Endodermal cell (in vitro differentiated cells): ENCODE data around the gene CCDC9B. TPM values are rescaled to one million over a fixed set of nuclear protein-coding genes. Genes with fewer than 3 reads are reported as not detected.
A peak's percentile ranks its signal among the peaks of the same experiment; 100 is the strongest.

Experiments
- DNase-seq: peaks from one replicate; pipeline ENCODE4 v3.0.0-alpha.2; 2017
- H3K27ac ChIP-seq: 2 replicates; pipeline ENCODE4 v1.5.1; 2013; ENCODE audit warnings: mild to moderate bottlenecking, low read depth, low read length, moderate library complexity
- H3K27me3 ChIP-seq: 2 replicates; pipeline ENCODE4 v1.6.1; 2013; ENCODE audit warnings: mild to moderate bottlenecking, low read length, moderate library complexity; ENCODE audit not compliant: insufficient read depth, control insufficient read depth, poor library complexity, severe bottlenecking
- H3K36me3 ChIP-seq: 2 replicates; pipeline ENCODE4 v1.7.0; 2013; ENCODE audit warnings: mild to moderate bottlenecking, low read length, moderate library complexity; ENCODE audit not compliant: control insufficient read depth, insufficient read depth
- H3K4me1 ChIP-seq: one replicate; pipeline ENCODE4 v1.7.0; 2013; ENCODE audit warnings: low read length; ENCODE audit not compliant: control insufficient read depth, insufficient read depth
- H3K4me3 ChIP-seq: 2 replicates; pipeline ENCODE4 v1.5.1; 2013; ENCODE audit warnings: mild to moderate bottlenecking, low read length, moderate library complexity
- H3K9ac ChIP-seq: 2 replicates; pipeline ENCODE4 v1.6.1; 2013; ENCODE audit warnings: mild to moderate bottlenecking, low read length, moderate library complexity; ENCODE audit not compliant: poor library complexity, severe bottlenecking; ENCODE audit errors: extremely low read depth
- H3K9me3 ChIP-seq: 2 replicates; pipeline ENCODE4 v1.6.1; 2013; ENCODE audit warnings: mild to moderate bottlenecking, low read length, moderate library complexity; ENCODE audit not compliant: control insufficient read depth
- H3K27ac Mint-ChIP-seq: 2 replicates; pipeline ENCODE4 v1.8.0; 2020; ENCODE audit warnings: mixed read lengths
- H3K27me3 Mint-ChIP-seq: 2 replicates; pipeline ENCODE4 v1.8.0; 2021; ENCODE audit warnings: mild to moderate bottlenecking, mixed read lengths; ENCODE audit not compliant: insufficient read depth
- H3K36me3 Mint-ChIP-seq: 2 replicates; pipeline ENCODE4 v1.8.0; 2020; ENCODE audit warnings: low read depth, mixed read lengths
- H3K4me1 Mint-ChIP-seq: 2 replicates; pipeline ENCODE4 v1.8.0; 2020; ENCODE audit warnings: mixed read lengths
- H3K4me3 Mint-ChIP-seq: 2 replicates; pipeline ENCODE4 v1.8.0; 2020; ENCODE audit warnings: mild to moderate bottlenecking, moderate library complexity, mixed read lengths
- H3K9me3 Mint-ChIP-seq: 2 replicates; pipeline ENCODE4 v1.8.0; 2020; ENCODE audit warnings: mild to moderate bottlenecking, mixed read lengths
- CTCF ChIP-seq: fragments of 200-600 bp; sonication (generic); conservative IDR thresholded peaks from 2 replicates; pipeline ENCODE4 v1.5.0; 2021; ENCODE audit warnings: antibody characterized with exemption, mild to moderate bottlenecking
- WGBS, 2 experiments: methylation state at CpG; one replicate each; pipeline versions ENCODE4 v1.1.5 to v1.1.7; 2013; ENCODE audit warnings: missing lambda C conversion rate in 2 of 2, mixed read lengths in 1 of 2; ENCODE audit not compliant: insufficient coverage in 1 of 2, insufficient read length in 1 of 2; 5-methylcytosine and 5-hydroxymethylcytosine counted together
- total RNA-seq, 2 donors: library from RNA; stranded (reverse); fragmentation: NEBNext Ultra II Directional in 1 of 2; extraction: Animal tissue kit (Norgen Biotek cat#: 25700) in 1 of 2; gene quantifications; 2 replicates in 1 of 2; 3 replicates in 1 of 2; pipeline ENCODE4 v1.2.1, GENCODE V29; 2021

The CCDC9B gene
- total RNA-seq, 2 donors from 2014 or later, result 0.15 to 0.42 TPM

DNA sequence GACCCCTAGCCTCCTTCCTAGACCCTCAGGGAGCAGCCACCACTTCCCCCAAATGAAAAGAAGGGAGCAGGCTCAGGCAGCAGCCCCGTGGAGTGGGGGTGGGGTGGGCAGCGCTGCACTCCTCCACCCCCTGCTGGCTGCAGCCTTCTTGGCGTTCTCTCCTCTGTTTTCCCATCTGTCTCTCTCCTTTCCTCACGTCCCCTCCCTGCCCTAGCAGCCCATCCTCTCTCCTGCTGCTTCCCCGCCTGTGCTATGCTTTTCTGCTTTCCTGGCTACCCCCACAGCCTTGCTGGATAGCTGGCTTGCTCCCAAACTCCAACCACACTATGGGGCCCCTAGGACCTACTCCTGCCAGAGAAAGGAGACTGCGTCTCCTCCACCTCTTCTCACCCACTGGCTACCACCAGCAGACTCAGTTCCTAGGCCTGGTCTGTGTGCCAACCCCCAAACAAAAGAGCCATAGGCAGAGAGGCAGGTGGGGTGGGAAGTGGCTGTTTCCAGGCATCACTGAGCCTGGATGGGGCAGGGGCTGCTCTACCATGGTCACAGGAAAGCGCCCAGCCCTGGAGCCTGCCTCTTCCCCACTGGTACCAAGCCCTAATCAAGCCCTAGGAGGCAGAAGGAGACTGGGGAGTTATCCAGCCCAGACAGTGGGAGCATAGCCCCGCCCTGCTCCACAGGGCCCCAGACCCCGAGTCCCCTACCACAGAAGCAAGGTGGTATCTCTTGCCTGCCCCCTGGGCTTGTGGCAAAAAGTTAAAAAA, 13.9 kb upstream of the CCDC9B start:
- no peaks in the 10 kb centered on the region for H3K9me3 ChIP-seq
- WGBS, 2 experiments, result 25 to 38% methylated on average over 2 to 9 of the region's 9 CpGs
- Mint-ChIP-seq H3K27ac (no peak overlapping the region), H3K36me3 (no peaks in the 10 kb centered on the region), H3K27me3 (peaks cover 36% of the 10 kb centered on the region), H3K4me3 (no peak overlapping the region), H3K4me1 (peaks cover 14% of the 10 kb centered on the region), H3K9me3 (no peaks in the 10 kb centered on the region)
- H3K4me1 ChIP-seq, result no peaks in the 10 kb centered on the region
- H3K27me3 ChIP-seq, result peaks cover 26% of the 10 kb centered on the region
- H3K27ac ChIP-seq, result no peak overlapping the region
- no peaks in the 10 kb centered on the region for H3K36me3 ChIP-seq
- H3K4me3 ChIP-seq, result no peak overlapping the region
- TF ChIP-seq CTCF, result peak; percentile 59
- peak; percentile 82 for DNase-seq
- no peak overlapping the region for H3K9ac ChIP-seq

- H3K36me3 Mint-ChIP-seq, result no peaks in the 10 kb centered on the region
- no peak overlapping the region for H3K27ac Mint-ChIP-seq
- Histone ChIP-seq H3K9me3 (no peaks in the 10 kb centered on the region), H3K9ac (no peak overlapping the region), H3K27ac (no peak overlapping the region), H3K4me1 (no peaks in the 10 kb centered on the region), H3K36me3 (no peaks in the 10 kb centered on the region), H3K4me3 (no peak overlapping the region), H3K27me3 (peaks cover 17% of the 10 kb centered on the region)
- 90% methylated on average over 2 to 5 of the region's 5 CpGs for WGBS, 2 experiments
- H3K4me3 Mint-ChIP-seq, result no peak overlapping the region
- peaks cover 29% of the 10 kb centered on the region for H3K27me3 Mint-ChIP-seq
- H3K9me3 Mint-ChIP-seq, result no peaks in the 10 kb centered on the region
- no peak for TF ChIP-seq CTCF
- peaks cover 14% of the 10 kb centered on the region for H3K4me1 Mint-ChIP-seq
- no peak for DNase-seq
Observed at GRCh38 chr15:40353697-40354096, 13.0 kb upstream of the CCDC9B start.

- Histone ChIP-seq H3K27ac (no peak overlapping the region), H3K36me3 (no peaks in the 10 kb centered on the region), H3K9me3 (no peaks in the 10 kb centered on the region), H3K4me3 (no peak overlapping the region), H3K9ac (no peak overlapping the region), H3K27me3 (peaks cover 11% of the 10 kb centered on the region), H3K4me1 (no peaks in the 10 kb centered on the region)
- WGBS, 2 experiments, result 83 to 95% methylated on average over 2 to 7 of the region's 7 CpGs
- no peak for TF ChIP-seq CTCF
- Mint-ChIP-seq H3K27me3 (peaks cover 28% of the 10 kb centered on the region), H3K4me1 (peaks cover 14% of the 10 kb centered on the region), H3K36me3 (no peaks in the 10 kb centered on the region), H3K27ac (no peak overlapping the region), H3K9me3 (no peaks in the 10 kb centered on the region), H3K4me3 (no peak overlapping the region)
- DNase-seq, result no peak
Observed at GRCh38 chr15:40352281-40352901, 11.7 kb upstream of the CCDC9B start.
